Lower leg skin (tissue), 4 donors: ENCODE results near the gene PTPN5. TPM values are rescaled to one million over a fixed set of nuclear protein-coding genes. Genes with fewer than 3 reads are reported as not detected.

Source experiments
- DNase-seq, 2 donors: peaks; one replicate each; pipeline ENCODE4 v3.0.0-alpha.2; 2019; ENCODE audit warnings: low spot score in 2 of 2
- H3K4me3 ChIP-seq: fragments of 200-600 bp; sonication (generic); 2 replicates; pipeline ENCODE4 v1.5.1; 2017; ENCODE audit warnings: mild to moderate bottlenecking, low read depth; ENCODE audit not compliant: poor library complexity, severe bottlenecking
- CTCF ChIP-seq, 3 donors: fragments of 450-650 bp; IDR thresholded peaks; one replicate each; pipeline ENCODE4 v1.5.1; 2016; ENCODE audit warnings: antibody characterized with exemption in 3 of 3, mild to moderate bottlenecking in 3 of 3, moderate library complexity in 2 of 3
- POLR2A ChIP-seq, 2 donors: fragments of 450-650 bp; IDR thresholded peaks; one replicate each; pipeline ENCODE4 v1.6.1; 2016 to 2017; ENCODE audit warnings: antibody characterized with exemption in 2 of 2, mild to moderate bottlenecking in 1 of 2, moderate library complexity in 1 of 2
- WGBS, 2 donors: methylation state at CpG; one replicate each; pipeline ENCODE4 v1.1.5; 2018; 5-methylcytosine and 5-hydroxymethylcytosine counted together
- intact Hi-C: fragments of 100-400 bp; cut with DNase I; formaldehyde crosslinking; loops from one replicate; pipeline ENCODE4 v1.15.0; 2023; ENCODE audit warnings: low total_unique reads
- total RNA-seq, 4 donors: library from RNA; depleted of rRNA; stranded (reverse); fragments of >200 nt; gene quantifications; one replicate each; pipeline ENCODE4 v1.1.0, GENCODE V29; 2016

PTPN5 gene
- total RNA-seq, 4 donors from 2014 or later: 0.29 to 2.7 (median 0.69) TPM; not detected in 1

- intact Hi-C loops: loop anchor here (10.0 kb wide), 1 partner anchor 195 kb away; no protein-coding TSS in a partner anchor
- H3K4me3 ChIP-seq: no peak overlapping the region
- DNase-seq: no peak
- no peak for TF ChIP-seq POLR2A (IDR thresholded peaks at IDR 0.05)
- no peak for TF ChIP-seq CTCF (IDR thresholded peaks at IDR 0.05)
- 80 to 85% methylated on average over 4 of the region's 4 CpGs for WGBS, 2 donors
Measured at GRCh38 chr11:18739685-18740084, 51.9 kb downstream of the PTPN5 start.

GRCh38 chr11:18737642-18738041, 54.0 kb downstream of the PTPN5 start:
- no peak for DNase-seq

GRCh38 chr11:18736590-18737148, 54.9 kb downstream of the PTPN5 start:
- TF ChIP-seq POLR2A (IDR thresholded peaks at IDR 0.05): no peak
- no peak for TF ChIP-seq CTCF (IDR thresholded peaks at IDR 0.05)
- WGBS, 2 donors: 65% methylated on average over 10 of the region's 10 CpGs
- H3K4me3 ChIP-seq: no peak overlapping the region
- no peak for DNase-seq
- intact Hi-C loops: loop anchor here (10.0 kb wide), 1 partner anchor 192 kb away; no protein-coding TSS in a partner anchor

More at GRCh38 chr11:18737642-18738041, 54.0 kb downstream of the PTPN5 start:
- WGBS, 2 donors: 84 to 95% methylated on average over 8 of the region's 8 CpGs
- intact Hi-C loops: loop anchor here (10.0 kb wide), 1 partner anchor 193 kb away; no protein-coding TSS in a partner anchor
- no peak overlapping the region for H3K4me3 ChIP-seq
- no peak for TF ChIP-seq CTCF (IDR thresholded peaks at IDR 0.05)
- no peak for TF ChIP-seq POLR2A (IDR thresholded peaks at IDR 0.05)

- intact Hi-C loops: loop anchor here (10.0 kb wide), 1 partner anchor 188 kb away; no protein-coding TSS in a partner anchor
- no peak for DNase-seq
- H3K4me3 ChIP-seq: no peak overlapping the region
- WGBS, 2 donors: 84 to 87% methylated on average over 16 of the region's 16 CpGs
- TF ChIP-seq POLR2A (IDR thresholded peaks at IDR 0.05): no peak
- TF ChIP-seq CTCF (IDR thresholded peaks at IDR 0.05): no peak
Measured at GRCh38 chr11:18733202-18733601, 58.4 kb downstream of the PTPN5 start.

GRCh38 chr11:18731949-18732821, 59.4 kb downstream of the PTPN5 start:
- intact Hi-C loops: loop anchor here (10.0 kb wide), 1 partner anchor 187 kb away; no protein-coding TSS in a partner anchor
- 72 to 82% methylated on average over 11 of the region's 11 CpGs for WGBS, 2 donors
- H3K4me3 ChIP-seq: no peak overlapping the region
- TF ChIP-seq CTCF (IDR thresholded peaks at IDR 0.05) (peak in 1 of 3 donors; percentile 49), POLR2A (IDR thresholded peaks at IDR 0.05) (no peak)
- DNase-seq: peak; percentile 47 to 92
